Amygdala (tissue), 56 donors: ENCODE measurements around the gene SMIM41.
A peak's percentile ranks its signal among the peaks of the same experiment; 100 is the strongest.

Experiments used
- DNase-seq, 56 donors: peaks; one replicate each; lab custom pipeline; 2025; lab: John Stamatoyannopoulos, UW

The SMIM41 gene

GRCh38 chr12:52062167-52063081 is 17.1 kb upstream of the SMIM41 start:
- peak in 17 of 56 donors; percentile 29 to 74 (median 54) for DNase-seq

DNA sequence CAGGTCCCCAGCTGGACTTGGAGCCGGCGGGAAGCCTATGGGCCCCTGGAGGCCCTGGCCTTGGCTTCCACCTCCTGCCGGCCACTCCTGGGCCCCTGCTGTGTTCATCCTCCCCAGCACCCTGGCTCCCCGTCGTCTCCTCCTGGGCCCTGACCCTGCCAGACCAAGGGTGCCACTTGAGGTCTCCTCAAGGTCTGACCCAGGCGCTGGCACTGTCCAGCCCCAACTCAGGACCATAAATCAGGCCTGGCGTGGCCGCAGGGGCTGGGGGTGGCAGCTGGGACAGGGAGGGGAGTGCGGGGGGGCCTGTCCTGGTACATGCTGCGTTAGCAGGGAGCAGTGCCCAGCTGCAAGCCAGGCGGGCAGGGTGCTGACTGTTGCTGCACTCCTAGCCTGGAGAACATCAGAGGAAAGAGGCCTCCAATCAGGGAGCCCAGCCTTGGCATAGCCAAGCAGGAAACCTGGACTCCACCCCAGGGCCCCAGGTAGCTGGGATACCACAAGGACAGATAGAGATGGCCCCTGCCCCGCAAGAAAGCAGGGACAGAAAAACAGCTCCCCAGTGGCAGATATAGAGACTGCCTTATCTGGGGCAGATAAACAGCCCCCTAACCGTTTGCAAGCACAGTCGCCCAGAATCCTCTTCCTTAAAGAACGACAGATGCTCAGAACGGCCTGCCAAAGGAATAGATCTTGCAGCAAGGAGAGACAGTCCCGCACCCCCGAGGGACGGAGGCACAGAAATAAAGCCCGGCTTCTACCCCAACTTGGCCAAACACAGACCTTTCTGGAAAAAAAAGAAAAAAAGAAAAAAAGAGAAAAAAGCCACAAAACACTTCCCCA is 16.2 kb upstream of the SMIM41 start:
- DNase-seq, result peak in 19 of 56 donors; percentile 29 to 71 (median 44)

DNA sequence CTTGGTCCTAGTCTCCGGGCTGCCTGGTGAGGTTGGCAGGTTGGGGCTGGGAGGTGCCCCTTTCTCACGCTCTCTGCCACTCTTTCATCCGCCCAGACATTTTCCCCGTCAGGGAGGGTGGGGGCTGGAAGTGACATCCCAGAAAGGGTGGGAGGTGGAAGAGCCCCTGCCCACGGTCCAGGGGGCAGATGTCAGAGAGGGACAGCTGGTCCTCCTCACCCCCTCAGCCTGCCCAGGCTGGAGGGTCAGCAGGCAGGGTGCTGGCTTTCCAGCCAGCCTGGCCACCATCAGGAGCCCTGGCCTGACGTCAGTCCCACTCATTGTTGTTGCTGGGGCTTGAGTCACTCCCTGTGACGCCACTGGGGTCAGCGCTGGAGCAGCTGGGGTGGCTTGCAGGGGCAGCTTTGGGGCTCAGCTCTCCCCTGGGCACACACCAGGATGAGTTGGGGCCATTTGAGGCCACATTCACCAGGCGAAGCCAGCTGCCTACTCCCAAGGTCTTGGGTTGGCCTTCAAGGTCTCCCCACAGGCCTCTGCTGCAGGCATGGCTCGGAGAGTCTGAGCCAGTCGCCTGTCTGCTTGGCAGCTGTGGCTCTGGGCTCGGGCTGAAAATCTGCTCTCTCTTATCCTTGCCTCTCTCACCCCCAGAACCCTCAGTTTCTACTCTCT is 15.4 kb upstream of the SMIM41 start:
- peak in 15 of 56 donors; percentile 12 to 73 (median 42) for DNase-seq

- DNase-seq, result no peak
Observed at GRCh38 chr12:52066346-52067080, 13.0 kb upstream of the SMIM41 start.

- no peak for DNase-seq
Observed at GRCh38 chr12:52067081-52067374, 12.5 kb upstream of the SMIM41 start.

DNA sequence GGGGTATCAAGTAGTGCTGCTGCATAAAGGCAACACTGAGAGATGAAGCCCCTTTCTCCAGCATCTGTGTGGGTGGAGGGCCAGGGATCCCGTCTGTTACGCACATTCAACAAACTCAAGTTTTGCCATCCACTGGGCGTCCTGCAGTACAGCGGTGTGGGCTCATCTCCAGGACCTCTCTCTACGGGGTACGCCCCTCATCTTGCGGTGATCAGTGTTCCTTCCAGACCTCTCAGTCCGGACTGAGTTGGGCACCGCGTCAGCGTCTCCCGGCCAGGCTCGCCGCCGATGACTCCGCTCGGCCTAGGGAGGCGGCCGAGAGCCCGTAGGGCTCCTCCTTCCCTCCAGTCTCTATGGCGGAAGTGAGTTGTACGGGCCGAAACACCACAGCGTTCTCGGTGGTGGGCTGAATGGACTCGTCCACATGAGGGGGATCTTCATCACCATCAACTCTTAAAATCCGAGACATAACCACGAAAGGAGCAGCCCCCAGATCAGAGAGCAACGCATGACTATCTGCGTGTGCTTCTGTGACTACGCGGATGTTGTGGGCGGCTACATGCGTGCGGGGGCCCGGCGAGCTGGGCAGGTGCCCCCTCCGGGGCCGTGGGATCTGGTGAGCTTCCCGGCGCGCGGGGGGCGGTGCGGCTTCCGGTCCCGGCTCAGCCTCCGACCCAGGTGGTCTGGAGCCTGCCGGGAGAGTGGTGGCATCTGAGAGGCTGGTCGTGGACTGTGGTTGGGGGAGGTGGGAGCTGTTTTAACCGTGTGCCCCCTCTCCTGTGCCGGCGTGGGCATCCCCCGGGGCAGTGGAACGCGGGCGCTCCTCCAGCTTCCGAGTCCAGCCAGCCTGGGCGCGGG is 9.9 kb upstream of the SMIM41 start, which contains the start of gene ATG101:
ATG101 (plus strand) TSS at position 652 of the 858 bp plus-strand sequence. CDS start 3,673 bp downstream, outside the sequence.
- DNase-seq, result peak; percentile 49 to 98 (median 89)

- DNase-seq, result no peak
Observed at GRCh38 chr12:52070185-52070925, 9.1 kb upstream of the SMIM41 start.

GRCh38 chr12:52073531-52074381 is 5.7 kb upstream of the SMIM41 start:
- no peak for DNase-seq

GRCh38 chr12:52074971-52075724 is 4.4 kb upstream of the SMIM41 start:
- no peak for DNase-seq

DNA sequence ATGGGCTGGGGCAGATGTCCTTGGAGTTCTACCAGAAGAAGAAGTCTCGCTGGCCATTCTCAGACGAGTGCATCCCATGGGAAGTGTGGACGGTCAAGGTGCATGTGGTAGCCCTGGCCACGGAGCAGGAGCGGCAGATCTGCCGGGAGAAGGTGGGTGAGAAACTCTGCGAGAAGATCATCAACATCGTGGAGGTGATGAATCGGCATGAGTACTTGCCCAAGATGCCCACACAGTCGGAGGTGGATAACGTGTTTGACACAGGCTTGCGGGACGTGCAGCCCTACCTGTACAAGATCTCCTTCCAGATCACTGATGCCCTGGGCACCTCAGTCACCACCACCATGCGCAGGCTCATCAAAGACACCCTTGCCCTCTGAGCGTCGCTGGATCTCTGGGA is 2.7 kb upstream of the SMIM41 start:
- DNase-seq, result no peak

DNA sequence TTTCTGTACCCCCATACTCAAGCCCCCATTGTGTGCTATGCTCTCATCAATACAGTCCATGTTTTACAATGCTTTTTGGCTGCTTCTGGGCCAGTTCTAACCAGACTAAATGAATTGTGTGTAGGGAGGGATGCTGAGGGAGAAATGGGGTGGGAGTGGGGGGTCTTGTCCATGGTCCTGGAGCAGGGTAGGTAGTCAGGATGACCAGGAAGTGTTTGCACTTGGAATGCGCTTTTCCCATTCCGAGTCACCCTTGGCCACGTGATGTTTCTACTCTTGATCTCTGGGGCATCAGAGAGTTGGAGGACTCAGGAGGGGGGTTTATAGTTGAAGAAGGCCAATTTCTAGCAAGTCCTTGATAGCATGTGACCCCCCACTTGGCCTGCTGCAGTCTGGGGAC is 1.2 kb upstream of the SMIM41 start:
- DNase-seq, result no peak

- DNase-seq, result no peak
Observed at GRCh38 chr12:52080403-52081251, 1.1 kb downstream of the SMIM41 start.

- no peak for DNase-seq
Observed at GRCh38 chr12:52081263-52081733, 1.8 kb downstream of the SMIM41 start.

GRCh38 chr12:52082026-52082668 is 2.6 kb downstream of the SMIM41 start:
- DNase-seq, result no peak

GRCh38 chr12:52082669-52082987 is 3.1 kb downstream of the SMIM41 start:
- peak in 2 of 56 donors; percentile 9 to 29 for DNase-seq
